ENCODE measurements around the gene KRTAP5-1.

- TF ChIP-seq ARNTL (CRISPR knock-in tag; IDR thresholded peaks at IDR 0.05; ENCODE audit: borderline replicate concordance, low read depth) (no peak), CSRNP3 (CRISPR knock-in tag; IDR thresholded peaks at IDR 0.05) (no peak), SNAI2 (CRISPR knock-in tag; IDR thresholded peaks at IDR 0.05) (no peak), ZC3H10 (CRISPR knock-in tag; IDR thresholded peaks at IDR 0.05) (no peak), PATZ1 (CRISPR knock-in tag; IDR thresholded peaks at IDR 0.05; ENCODE audit: borderline replicate concordance) (no peak), ZNF70 (CRISPR knock-in tag; IDR thresholded peaks at IDR 0.05) (no peak), ZNF8 (CRISPR knock-in tag; IDR thresholded peaks at IDR 0.05) (no peak), RARB (CRISPR knock-in tag; IDR thresholded peaks at IDR 0.05) (no peak)
- TF ChIP-seq, protein P1, sequence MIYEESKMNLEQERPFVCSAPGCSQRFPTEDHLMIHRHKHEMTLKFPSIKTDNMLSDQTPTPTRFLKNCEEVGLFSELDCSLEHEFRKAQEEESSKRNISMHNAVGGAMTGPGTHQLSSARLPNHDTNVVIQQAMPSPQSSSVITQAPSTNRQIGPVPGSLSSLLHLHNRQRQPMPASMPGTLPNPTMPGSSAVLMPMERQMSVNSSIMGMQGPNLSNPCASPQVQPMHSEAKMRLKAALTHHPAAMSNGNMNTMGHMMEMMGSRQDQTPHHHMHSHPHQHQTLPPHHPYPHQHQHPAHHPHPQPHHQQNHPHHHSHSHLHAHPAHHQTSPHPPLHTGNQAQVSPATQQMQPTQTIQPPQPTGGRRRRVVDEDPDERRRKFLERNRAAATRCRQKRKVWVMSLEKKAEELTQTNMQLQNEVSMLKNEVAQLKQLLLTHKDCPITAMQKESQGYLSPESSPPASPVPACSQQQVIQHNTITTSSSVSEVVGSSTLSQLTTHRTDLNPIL (CRISPR knock-in tag; IDR thresholded peaks at IDR 0.05; ENCODE audit: low read depth), result no peak
- TF ChIP-seq, protein P2, sequence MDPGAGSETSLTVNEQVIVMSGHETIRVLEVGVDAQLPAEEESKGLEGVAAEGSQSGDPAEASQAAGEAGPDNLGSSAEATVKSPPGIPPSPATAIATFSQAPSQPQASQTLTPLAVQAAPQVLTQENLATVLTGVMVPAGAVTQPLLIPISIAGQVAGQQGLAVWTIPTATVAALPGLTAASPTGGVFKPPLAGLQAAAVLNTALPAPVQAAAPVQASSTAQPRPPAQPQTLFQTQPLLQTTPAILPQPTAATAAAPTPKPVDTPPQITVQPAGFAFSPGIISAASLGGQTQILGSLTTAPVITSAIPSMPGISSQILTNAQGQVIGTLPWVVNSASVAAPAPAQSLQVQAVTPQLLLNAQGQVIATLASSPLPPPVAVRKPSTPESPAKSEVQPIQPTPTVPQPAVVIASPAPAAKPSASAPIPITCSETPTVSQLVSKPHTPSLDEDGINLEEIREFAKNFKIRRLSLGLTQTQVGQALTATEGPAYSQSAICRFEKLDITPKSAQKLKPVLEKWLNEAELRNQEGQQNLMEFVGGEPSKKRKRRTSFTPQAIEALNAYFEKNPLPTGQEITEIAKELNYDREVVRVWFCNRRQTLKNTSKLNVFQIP (CRISPR knock-in tag; IDR thresholded peaks at IDR 0.05; ENCODE audit: borderline replicate concordance, low read depth), result no peak
- TF ChIP-seq, protein P3, sequence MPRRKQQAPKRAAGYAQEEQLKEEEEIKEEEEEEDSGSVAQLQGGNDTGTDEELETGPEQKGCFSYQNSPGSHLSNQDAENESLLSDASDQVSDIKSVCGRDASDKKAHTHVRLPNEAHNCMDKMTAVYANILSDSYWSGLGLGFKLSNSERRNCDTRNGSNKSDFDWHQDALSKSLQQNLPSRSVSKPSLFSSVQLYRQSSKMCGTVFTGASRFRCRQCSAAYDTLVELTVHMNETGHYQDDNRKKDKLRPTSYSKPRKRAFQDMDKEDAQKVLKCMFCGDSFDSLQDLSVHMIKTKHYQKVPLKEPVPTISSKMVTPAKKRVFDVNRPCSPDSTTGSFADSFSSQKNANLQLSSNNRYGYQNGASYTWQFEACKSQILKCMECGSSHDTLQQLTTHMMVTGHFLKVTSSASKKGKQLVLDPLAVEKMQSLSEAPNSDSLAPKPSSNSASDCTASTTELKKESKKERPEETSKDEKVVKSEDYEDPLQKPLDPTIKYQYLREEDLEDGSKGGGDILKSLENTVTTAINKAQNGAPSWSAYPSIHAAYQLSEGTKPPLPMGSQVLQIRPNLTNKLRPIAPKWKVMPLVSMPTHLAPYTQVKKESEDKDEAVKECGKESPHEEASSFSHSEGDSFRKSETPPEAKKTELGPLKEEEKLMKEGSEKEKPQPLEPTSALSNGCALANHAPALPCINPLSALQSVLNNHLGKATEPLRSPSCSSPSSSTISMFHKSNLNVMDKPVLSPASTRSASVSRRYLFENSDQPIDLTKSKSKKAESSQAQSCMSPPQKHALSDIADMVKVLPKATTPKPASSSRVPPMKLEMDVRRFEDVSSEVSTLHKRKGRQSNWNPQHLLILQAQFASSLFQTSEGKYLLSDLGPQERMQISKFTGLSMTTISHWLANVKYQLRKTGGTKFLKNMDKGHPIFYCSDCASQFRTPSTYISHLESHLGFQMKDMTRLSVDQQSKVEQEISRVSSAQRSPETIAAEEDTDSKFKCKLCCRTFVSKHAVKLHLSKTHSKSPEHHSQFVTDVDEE (CRISPR knock-in tag; IDR thresholded peaks at IDR 0.05), result no peak
These were observed 16.6 kb downstream of the KRTAP5-1 start for GRCh38 chr11:1568441-1568911.
